HG03571 (cell line): ENCODE results near the gene POPDC2.

ENCODE experiments used
- ATAC-seq: cut with Tn5 transposase; IDR thresholded peaks from one replicate; pipeline ENCODE4 v1.9.1; 2021; ENCODE audit not compliant: unreplicated experiment

Gene POPDC2

DNA sequence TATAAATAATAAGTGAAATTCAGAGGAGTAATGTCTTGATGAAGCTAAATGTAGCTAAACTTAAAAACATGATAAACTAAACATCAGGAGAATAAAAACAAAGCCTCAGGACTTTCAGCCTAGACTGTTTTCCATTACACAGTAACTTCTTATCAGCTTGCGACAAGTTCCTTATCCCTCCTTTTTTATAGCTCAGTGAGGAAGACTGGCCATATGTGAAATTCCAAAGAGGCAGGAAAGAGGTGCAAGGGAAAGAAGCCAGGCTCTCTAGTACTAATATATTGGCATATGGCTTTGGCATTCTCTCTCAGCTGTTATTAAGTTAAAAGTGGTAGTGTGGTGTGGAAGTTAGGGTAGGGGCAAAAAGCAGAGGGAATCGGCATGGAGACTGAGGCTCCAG, 12.4 kb upstream of the POPDC2 start:
- no peak for ATAC-seq

DNA sequence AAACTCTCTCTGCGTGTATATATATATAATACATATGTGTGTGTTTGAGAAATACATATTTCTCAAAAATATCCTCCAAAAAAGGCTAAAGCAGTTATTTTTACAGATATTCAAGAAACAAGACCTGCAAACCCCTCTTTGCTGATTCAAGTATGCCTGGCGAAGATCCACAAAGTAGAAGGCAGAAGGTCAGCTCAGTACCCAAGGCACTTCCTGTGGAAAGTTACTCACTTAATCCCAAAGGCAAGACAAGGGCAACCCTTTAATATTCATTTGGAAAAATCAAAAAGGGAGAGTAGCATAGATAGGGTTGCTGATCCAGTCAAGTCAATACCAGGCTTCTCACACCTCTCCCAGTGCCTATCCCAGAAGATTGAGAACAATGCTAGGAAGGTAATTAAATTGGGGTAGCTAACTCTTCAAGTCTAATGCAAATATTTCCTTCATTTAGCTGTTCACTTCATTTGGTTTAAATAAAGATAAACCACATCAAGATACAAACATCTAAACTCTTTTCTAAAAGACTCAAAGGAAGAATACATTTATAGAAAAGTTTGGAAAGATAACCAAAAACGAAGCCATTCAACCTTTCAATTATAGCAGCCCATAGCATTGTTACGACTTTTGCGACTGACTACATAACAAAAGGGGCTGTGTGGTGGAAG, 9.6 kb upstream of the POPDC2 start:
- ATAC-seq, result no peak

DNA sequence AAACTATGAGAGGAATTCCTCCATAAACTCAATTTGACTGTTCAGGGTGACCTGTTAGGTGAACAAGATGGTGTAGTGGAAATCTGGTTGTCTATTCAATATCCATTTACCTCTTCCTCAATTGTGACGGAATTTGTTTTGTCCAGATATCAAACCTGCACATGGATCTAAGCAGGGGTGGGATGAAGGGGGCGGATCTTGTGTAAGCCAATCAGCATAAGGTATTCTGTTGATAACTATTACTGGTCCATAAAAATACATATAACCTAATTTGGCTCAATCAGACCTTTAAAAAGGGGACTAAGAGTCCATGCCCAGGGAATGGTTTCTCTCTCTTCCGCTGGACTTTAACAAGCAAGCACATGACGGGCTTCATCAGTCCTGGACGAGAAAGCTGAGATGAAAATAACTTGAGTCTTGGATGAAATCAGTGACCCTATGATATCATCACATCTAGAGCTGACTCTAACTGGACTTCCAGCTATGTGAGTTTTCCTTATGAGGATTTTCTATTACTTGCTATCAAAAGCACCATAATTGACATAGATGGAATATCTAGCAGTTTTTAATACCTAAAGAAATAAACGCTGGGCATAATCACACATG, 5.7 kb upstream of the POPDC2 start:
- no peak for ATAC-seq

DNA sequence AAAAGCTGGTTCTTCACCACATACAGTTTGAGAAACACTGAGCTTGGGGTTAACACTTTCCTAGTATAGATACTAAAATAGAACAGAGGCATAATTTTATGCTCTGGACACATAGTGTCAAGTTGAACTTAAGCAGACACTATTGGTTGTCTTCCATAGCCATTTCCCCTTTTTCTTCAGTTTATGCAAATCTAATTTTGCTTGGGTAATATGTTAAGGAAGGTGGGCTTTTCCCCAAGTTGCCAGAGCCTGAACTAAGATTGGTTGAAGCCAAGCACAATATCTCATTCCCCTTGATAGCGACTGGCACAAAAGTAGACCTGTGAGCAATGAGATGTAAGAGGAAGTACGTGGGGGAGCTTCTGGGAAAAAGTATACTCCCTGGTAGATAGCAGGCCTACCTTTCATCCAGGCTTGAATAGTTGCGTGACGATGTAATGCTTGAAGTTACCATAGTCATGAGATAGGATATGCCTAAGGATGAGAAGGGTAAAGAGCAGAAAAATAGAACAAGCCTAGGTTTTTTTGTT, 4.5 kb upstream of the POPDC2 start:
- ATAC-seq, result no peak

DNA sequence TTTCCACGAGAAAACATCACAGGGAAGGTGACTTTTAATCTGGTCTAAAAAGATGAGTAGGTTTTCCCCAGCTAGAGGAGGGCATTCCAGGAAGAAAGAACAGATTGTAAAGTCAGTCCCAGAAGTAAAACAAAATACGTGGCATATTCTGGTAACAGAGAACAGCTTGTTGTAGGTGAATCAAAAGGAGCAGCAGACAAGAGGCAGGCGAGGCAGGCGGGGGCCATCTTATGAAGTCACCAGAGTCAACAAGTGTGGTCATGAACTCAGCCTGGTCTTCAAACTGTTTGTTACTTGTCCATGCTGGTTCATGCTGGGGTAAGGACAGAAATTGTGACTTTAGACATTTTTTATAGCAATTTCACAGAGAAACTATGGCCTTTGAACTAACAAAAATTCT, 4.0 kb upstream of the POPDC2 start:
- no peak for ATAC-seq

DNA sequence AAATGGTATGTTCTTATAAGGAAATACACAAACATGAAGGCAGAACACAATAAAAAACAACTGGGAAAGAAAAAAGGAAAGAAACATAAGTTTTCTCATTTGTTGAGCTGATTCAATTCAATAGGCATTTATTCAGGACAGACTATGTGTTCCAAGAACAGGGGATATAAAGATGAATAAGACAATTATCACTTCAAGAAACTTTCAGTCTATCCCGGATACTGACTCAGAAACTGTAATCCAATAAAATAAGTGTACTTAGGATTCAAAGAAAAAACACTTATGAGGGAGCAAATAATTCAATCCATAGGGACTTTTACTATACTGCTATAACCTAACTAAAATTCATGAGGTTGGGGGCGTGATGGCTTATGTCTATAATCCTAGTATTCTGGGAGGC, 3.5 kb upstream of the POPDC2 start:
- ATAC-seq, result no peak

DNA sequence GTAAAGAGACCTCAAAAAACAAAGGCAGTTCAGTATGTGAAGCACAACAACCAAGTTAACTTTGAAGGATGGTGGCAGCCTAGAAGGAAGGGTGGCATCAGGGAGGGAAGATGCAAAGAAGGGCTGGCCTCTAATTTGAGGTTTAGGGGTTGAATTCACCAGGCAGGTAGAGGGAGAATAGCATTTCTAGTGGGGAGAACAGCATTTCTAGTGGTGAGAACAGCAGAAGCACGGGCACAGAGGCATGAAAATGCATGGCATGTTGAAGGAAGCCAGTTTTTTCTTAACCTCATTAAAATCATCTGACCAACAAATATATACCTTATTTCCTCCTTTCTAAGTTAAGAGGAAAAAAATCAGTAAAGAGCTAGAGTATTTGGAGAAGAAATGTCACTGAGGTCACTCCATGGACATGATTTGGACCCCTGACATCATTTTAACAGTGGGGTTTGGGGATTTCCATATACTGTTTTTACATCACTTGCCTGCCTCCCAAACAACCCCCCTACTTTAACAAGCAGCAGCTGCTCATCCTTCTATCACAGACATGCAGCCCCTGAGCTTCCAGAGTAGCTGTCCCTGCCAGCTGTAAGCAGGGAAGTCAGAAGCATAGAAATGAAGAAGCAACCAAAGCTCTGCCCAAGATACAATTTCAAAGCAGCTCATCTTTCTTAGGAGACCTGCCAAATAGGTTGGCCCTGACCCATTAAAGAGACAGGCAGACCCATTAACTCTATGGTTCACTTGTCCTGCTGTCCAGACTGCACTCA, 2.4 kb upstream of the POPDC2 start:
- ATAC-seq, result no peak

DNA sequence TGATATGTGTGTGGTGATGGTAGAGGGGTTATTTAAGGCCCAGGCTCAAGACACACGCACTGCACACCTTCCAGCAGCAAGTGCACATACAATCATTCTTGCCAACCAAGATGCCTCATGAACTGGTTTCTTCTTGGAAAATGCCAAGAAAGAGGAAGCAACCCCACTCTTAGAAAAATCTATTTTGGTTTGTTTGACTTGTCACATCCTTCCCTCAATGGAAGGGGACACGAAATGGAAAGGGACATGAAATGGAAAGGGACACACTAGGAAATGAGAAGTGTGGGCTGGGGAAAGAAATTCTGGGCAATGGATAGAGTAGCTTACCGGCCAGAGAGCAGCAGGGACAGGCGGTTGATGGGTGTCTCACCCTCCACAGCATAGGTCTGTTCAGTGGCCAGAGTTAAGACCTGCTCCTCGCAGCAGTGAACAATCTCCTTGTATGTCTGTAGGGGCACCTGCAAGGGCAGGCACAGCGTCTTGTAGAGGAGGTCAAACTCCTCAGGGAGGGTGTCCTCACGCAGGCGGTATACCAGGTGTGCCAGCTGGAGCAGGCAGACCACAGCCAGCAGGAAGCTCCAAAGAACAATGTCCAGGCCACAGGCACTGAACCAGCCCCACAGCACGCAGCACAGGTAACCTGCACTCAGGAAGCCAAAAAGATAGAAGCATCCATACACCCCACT, 640 bp downstream of the POPDC2 start:
- no peak for ATAC-seq

DNA sequence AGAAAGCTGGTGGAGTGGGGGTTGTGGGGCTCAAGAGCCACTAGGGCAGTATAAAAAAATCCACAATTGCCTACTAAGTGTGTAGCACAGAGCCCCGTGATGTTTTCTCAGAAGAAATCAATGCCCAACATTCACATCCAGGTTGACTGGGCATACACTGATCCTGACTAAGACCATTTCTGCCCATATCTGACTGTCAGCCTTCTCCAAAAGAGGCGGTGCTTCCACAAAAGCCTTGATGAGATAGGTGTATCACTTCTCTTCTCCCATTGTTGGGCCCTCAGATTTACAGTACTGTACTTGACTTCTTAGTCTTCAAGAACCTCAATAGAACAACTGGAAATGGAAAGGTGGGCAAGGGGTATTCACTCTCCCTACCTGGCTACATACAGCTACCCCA, 1.4 kb downstream of the POPDC2 start:
- ATAC-seq, result no peak

DNA sequence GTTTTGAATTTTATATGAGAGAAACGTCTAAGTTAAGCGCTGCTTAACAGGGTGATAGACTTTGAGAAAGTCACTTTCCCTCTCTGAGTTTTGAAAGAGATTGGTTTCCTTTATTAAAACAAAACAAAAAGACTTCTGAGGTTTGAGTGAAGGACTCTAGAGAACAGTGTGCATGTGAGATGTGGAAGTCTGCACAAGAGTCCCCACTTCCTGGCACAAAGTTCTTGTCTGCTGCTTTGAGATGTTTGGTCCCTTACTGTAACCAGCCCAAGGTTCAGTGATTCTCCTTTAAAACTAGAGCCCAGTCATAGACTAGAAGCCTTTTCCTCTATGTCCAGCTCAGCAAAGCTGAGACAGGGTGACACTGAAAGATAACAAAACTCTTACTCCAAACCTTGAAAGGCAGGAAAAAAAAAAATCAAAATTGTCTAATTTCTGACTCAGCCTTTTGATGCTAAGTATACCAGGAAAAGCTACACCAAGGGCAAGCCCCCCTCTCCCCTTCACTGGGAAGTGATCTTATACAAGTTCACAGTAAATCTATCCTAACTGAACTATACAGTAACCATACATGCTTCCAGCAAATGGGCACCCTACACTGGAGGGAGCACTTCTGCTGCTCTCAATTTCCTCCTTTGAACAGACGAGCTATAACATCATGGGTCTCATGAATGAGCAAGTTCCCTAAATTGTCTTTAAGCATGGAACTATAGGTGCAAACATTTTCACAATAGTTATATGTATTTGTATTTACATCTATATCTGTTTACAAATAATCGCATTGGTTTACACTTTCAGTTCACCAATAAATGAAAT, 2.3 kb downstream of the POPDC2 start:
- ATAC-seq, result no peak

DNA sequence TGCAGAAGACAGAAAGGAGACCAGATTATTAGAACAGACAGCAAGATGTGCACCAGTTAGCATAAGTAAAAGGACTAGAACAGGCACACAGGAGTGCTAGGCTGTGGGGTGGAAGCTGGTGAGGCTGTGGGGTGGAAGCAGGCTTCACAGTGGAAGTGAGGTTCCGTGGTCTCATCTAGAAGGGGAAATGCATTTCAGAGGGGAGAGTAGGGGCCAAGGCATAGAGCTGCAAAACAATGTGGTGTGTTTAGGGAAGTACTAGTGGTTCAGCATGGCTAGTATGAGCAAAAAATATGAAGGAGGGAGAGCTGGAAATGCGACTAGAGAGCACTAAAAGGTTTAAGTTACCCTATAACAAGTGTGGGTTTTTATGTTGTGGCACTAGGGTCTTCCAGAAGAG, 6.5 kb downstream of the POPDC2 start:
- no peak for ATAC-seq

DNA sequence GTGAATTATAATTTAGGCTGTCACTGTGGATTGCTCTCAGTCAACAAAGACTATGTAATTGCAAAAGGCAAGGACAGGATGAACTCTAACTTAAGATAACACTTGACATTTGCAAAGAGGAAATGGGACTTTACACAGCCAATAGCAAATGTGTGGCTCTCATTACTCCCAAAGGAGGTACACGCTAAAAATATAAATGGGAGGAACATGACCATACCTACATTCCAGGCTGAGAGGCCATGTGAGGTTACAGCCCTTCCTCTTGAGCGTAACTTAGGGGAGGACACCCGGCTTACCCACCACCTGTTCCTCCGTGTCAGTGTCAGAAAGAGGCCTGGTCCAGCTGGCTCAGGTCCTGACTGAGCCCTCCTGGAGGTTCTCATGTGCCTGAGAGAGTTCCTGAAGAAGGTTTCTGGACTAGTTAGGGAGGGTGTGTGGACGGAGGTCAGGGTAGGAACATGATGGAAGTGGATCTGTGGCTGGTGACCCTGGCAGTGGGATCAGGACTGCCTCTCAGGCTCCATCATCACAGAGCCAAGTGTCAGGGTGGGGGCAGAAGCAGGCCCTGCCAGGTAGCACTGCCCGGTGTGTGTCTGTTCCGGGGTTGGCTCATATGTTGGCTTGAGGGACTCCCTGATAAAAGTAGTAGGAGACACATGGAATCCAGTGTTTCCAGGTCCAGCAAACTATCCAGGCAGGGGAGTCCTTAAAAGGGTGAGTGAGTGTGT, 7.9 kb downstream of the POPDC2 start:
- no peak for ATAC-seq

DNA sequence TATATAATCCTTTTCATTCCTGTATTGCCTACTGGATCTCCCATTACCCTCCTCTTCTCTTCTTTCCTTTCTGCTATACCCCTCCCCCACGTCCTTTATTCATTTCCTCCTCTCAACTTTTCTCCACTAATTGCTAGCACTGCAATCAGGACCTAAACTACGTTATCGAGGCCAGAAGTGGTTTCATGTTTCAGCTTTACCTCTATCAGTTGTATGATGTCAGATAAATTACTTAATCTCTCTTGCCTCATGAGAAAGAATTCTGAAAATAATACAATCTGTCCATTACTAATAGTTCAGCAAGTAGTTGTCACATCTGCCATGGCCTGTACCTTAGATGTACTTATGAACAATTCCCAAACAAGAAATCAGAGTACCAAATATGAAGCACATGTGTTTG, 10.6 kb downstream of the POPDC2 start:
- ATAC-seq, result no peak

DNA sequence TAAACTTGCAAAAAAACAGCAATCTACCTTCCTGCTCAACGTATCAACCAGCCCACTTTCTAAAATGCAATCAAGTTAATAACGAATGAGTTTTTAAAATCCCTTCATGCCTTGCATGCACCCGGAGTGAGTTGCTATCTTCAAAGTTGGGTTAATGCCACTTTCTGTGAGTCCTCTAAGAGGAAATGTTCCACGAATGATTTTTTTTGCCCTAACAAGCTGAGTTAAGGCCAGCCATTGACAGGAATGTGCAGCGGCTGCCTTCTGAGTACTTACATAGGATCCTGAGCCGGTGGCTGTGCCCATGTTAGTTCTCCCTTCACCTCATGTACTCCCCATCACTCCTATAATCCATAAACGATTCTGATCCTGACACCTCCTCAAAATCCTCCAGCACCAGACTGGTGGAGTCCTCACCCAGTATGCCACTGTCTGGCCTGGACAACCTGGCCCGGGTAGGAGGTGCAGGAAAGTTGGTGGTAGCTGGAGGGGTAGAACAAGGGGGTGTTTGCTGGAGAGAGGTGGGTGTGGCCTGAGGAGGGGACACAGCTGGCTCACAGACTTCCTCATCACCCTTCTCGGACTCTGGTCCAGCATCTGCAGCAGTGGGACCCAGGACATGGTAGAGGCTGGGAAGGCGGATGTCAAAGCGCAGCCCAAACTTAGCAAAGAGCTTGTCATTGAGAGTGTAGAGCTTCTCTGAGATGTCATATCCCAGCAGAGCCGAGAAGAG, 12.4 kb downstream of the POPDC2 start:
- no peak for ATAC-seq

DNA sequence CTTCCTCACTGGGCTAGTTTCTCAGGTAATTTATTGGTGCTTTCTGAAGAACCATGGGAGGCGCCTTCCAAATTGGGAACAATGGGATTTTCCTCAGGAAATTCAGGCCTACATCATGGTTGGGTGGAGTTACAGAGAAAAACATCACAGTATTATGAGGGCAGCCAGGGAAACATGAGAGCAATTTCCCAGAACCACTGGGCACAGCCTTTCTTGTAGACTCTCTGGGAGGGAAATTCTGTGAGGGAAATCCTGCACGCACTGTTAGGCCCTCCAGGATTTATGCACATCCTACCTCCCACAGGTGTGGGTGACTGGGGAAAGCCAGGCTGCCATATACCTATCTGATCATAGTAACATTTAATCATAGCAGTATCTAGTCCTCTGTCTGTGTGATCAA, 13.2 kb downstream of the POPDC2 start:
- ATAC-seq, result no peak

DNA sequence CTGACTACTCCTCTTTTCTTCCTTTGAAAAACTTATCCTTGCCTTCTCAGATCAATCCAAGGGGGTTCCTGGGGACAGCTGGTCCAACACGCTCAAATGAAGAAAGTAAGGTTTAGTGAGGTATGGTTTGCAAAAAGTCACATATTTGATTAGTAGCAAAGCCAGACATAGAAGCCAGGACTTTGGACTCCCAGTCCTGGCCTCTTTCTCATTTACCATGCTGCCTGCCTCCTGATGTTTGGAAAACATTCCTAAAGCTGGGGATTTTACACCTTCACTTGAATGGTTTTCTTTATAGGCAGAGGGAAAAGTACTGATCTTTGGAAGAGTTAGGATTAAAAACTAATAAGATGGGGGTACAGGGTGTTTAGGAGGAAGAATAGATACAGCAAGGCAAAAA, 14.6 kb downstream of the POPDC2 start:
- no peak for ATAC-seq

DNA sequence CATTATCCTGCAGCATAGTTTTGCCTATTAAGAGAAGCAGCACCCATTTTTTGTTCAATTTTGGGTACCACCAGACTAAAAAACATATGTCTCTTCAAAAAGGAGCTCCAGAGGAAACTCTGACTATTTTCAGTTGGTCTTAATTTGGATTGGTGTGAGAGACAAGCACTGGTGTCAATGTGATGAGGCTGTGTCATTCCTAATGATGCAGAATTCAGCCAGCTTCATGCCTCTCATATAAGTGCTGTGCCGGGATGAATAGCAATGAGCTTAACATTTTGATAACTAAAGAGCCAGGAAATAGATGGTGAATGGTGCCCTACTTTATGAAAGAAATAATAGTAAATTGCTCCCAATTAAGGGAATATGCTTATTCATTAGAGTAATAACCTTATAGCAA, 15.9 kb downstream of the POPDC2 start:
- ATAC-seq, result no peak

DNA sequence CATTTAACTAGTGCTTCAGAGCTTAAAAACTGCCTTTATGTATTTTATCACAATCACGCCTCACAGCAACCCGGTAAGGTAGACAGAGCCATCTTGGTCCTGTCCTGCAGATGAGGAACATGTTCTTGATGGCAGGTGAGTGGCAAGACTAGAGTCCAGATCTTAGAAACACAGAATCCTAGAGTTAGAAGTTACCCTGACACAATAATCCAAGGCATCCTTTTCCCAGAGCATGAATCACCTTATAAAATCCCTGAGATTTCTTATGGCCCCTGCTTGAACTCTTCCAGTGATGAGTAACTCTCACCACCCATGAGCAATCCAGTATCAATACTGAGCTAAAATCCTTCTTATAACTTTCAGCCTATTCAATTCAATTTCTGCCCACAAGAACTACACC, 16.9 kb downstream of the POPDC2 start:
- ATAC-seq, result no peak

DNA sequence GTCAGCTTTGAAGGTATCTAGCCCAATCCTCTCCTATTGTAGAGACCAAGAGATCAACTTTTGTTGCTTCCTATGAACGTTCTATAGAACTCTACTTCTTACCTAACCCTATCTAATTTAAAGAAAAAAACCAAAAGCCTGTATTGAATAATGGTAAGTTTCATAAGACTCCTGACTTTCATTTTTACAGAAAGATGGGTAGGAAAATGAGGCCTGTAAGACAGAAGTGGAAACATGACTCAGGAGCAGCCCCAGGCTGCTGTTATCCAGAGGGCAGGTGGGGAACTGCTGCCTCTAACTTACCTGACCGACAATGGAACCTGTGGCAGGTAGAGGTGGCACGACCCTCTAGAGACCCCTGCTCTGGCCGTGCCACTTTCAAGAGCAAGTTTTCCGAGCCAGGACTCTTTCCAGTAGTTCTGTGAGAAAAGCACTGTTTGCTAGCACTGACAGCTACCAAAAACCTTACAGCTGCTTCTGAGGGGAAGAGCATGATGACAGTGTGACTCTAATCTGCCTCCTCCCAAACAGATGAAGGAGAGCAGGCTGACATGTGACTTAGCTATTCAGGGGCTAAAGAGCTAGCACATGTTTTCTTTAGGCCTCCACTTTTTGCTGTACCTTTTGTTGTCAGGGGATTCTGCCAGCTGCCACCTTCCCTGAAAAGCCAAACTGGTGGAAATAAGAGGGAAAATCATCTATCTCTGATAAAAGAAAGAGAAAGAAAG, 17.5 kb downstream of the POPDC2 start:
- ATAC-seq, result no peak
